ENCODE measurements around the gene TIPARP. TPM values are rescaled to one million over a fixed set of nuclear protein-coding genes. Genes with fewer than 3 reads are reported as not detected.
"Not testable (repeated sequence)": the region's sequence is repeated elsewhere in the genome, so short reads cannot be mapped to it uniquely, and the experiment has no call there.

Gene TIPARP
- polyA plus RNA-seq, 4 donors = 22.0 to 48.8 (median 30.7) TPM

- DNase-seq (ENCODE audit: low read depth in 4 of 4, low spot score in 3 of 4) = not testable (repeated sequence)
These were observed 62.7 kb downstream of the TIPARP start for GRCh38 chr3:156737049-156737448.

DNA sequence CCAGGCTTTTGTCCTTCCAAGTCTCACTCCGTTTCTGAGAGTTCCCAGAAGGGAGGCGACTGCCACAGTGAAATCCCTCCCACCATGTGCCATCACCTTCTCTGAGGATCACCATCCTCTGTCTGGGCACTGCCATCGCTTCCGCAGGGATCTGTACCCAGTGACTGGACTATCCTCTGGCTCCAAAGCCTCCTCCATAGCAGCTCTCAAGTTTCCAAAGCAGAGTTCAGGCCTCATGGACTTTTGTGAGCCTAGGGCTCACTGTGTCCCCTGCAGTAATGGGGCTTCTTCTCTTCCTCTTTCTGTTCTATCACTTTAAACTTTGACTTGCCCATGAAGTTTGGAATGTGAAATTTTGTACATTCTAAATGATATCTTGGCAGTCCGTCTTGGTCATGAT lies 63.9 kb downstream of the TIPARP start:
- DNase-seq (ENCODE audit: low read depth in 4 of 4, low spot score in 3 of 4) = no peak

- DNase-seq (ENCODE audit: low read depth in 4 of 4, low spot score in 3 of 4) = no peak
These were observed 65.6 kb downstream of the TIPARP start for GRCh38 chr3:156739976-156740375.

- DNase-seq (ENCODE audit: low read depth in 4 of 4, low spot score in 3 of 4) = not testable (repeated sequence)
These were observed 66.2 kb downstream of the TIPARP start for GRCh38 chr3:156740581-156740980.

GRCh38 chr3:156741935-156742334 lies 67.5 kb downstream of the TIPARP start:
- no peak for DNase-seq (ENCODE audit: low read depth in 4 of 4, low spot score in 3 of 4)

- no peak for DNase-seq (ENCODE audit: low read depth in 4 of 4, low spot score in 3 of 4)
These were observed 68.0 kb downstream of the TIPARP start for GRCh38 chr3:156742401-156742800.

GRCh38 chr3:156743859-156744258 lies 69.5 kb downstream of the TIPARP start:
- no peak for DNase-seq (ENCODE audit: low read depth in 4 of 4, low spot score in 3 of 4)

DNA sequence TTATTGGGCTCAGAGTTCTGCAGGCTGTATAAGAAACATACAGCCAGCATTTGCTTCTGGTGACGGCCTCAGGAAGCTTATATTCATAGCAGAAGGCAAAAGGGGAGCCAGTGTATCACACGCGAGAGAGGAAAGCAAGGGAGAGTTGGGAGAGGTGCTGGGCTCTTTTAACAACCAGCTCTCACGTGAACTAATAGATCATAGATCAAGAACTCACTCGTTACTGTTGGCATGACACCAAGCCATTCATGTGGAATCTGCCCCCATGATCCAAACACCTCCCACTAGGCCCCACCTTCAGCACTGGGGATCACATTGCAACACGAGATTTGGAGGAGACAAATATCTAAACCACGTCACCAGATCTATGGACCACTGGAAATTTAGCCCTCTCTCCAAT lies 70.2 kb downstream of the TIPARP start:
- DNase-seq (ENCODE audit: low read depth in 4 of 4, low spot score in 3 of 4) = no peak

DNA sequence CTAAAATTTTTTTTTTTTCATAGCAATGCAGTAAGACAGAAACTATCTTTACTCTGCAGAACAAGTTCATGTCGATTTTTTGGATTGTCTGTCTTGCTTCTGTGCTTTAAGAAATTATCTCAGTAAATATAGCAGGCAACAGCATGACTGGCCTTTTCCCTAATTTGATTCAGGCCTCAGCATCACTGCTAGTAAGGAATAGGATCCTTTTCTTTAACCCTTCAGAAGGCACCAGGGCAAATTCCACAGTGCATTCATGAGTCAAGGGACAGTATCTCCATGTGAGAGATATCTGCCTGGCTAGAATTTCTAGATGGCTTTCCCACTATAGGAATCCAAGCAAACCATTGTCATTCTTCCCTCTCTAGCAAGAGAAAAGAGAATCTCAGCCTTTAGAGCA lies 71.4 kb downstream of the TIPARP start:
- DNase-seq (ENCODE audit: low read depth in 4 of 4, low spot score in 3 of 4) = no peak

- no peak for DNase-seq (ENCODE audit: low read depth in 4 of 4, low spot score in 3 of 4)
These were observed 72.7 kb downstream of the TIPARP start for GRCh38 chr3:156747046-156747445.

- DNase-seq (ENCODE audit: low read depth in 4 of 4, low spot score in 3 of 4) = no peak
These were observed 74.9 kb downstream of the TIPARP start for GRCh38 chr3:156749244-156749643.

- no peak for DNase-seq (ENCODE audit: low read depth in 4 of 4, low spot score in 3 of 4)
These were observed 75.9 kb downstream of the TIPARP start for GRCh38 chr3:156750191-156750873.

- no peak for DNase-seq (ENCODE audit: low read depth in 4 of 4, low spot score in 3 of 4)
These were observed 76.5 kb downstream of the TIPARP start for GRCh38 chr3:156750874-156751245.

DNA sequence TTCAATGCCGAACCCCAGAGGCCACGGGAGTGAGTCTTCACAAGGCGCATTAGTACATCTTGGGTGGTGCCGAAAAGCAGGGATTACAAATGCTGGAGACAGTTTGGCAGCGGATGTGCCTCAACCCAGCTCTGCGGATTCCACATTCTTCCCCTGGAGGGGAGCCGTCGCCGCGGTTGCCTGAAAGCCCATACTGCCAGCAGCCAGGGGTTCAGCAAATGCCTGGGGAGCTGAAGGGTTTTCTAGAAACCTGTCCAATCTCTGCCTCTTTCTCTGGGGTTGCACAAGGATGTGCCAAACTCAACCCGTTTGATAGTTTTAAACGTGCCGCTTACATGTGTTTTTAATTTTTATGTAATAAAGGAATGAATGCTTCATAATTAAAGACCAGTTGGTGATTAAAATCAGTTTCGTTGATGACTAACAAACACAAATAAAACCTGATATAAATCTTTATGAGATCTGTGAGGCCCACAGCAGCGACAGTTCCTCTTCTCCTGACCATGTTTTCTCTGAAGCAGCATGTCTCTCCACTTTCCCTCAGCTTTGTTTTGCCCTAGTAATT lies 77.2 kb downstream of the TIPARP start:
- no peak for DNase-seq (ENCODE audit: low read depth in 4 of 4, low spot score in 3 of 4)

Other genes with a start within 250 kb of the TIPARP start
- gene SSR3, start 119.5 kb upstream of the TIPARP start, polyA plus RNA-seq (ENCODE audit: insufficient read length in 4 of 4) = 100 to 1,000 TPM; 133 to 164 (median 155) TPM
- 1 to 10 TPM in 3 of 4 donors, under 1 TPM in 1; 0.59 to 4.1 (median 2.4) TPM for gene LEKR1, start 151.8 kb downstream of the TIPARP start, polyA plus RNA-seq (ENCODE audit: insufficient read length in 4 of 4)